Uterus (tissue), 2 donors: ENCODE results near the gene UBE2D3.

ENCODE experiments used
- CTCF ChIP-seq, 4 experiments: fragments of 200-600 bp in 2 of 4; fragments of 450-650 bp in 2 of 4; sonication (generic) in 2 of 4; IDR thresholded peaks; one replicate each; pipeline ENCODE4 v1.5.1; 2016 to 2019; ENCODE audit warnings: antibody characterized with exemption in 4 of 4, mild to moderate bottlenecking in 2 of 4, moderate library complexity in 1 of 4
- POLR2A ChIP-seq, 2 donors: fragments of 450-650 bp; IDR thresholded peaks; one replicate each; pipeline ENCODE4 v1.6.1; 2016; ENCODE audit warnings: antibody characterized with exemption in 2 of 2, mild to moderate bottlenecking in 1 of 2, moderate library complexity in 1 of 2

DNA sequence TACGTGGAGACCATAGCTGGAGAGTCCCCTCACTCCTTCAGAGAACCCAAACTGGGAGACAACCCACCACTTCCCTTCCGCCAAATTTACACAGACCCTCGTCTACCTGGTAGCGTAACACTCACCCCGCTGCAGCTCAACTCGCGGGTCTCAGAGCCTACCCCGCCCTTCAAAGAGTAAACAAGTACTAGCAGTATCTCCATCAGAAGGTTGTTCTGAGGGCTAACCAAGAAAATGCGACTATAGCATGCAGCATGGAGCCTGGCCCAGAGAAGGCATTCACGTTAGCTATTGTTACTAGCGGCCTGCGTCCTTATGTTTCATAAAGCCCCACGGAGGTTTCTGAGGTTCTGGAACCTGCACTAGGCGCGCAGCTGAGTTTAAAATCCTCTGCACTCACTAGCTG, 66.1 kb downstream of the UBE2D3 start:
- TF ChIP-seq CTCF (IDR thresholded peaks at IDR 0.05): no peak
- no peak for TF ChIP-seq POLR2A (IDR thresholded peaks at IDR 0.05)
